ENCODE data around the gene SRSF12. TPM values are rescaled to one million over a fixed set of nuclear protein-coding genes. Genes with fewer than 3 reads are reported as not detected.

Gene SRSF12
- polyA plus RNA-seq (2013, experiment 1 of 2): 5.8 TPM
- 9.2 TPM for polyA plus RNA-seq (2013, experiment 2 of 2)

DNA sequence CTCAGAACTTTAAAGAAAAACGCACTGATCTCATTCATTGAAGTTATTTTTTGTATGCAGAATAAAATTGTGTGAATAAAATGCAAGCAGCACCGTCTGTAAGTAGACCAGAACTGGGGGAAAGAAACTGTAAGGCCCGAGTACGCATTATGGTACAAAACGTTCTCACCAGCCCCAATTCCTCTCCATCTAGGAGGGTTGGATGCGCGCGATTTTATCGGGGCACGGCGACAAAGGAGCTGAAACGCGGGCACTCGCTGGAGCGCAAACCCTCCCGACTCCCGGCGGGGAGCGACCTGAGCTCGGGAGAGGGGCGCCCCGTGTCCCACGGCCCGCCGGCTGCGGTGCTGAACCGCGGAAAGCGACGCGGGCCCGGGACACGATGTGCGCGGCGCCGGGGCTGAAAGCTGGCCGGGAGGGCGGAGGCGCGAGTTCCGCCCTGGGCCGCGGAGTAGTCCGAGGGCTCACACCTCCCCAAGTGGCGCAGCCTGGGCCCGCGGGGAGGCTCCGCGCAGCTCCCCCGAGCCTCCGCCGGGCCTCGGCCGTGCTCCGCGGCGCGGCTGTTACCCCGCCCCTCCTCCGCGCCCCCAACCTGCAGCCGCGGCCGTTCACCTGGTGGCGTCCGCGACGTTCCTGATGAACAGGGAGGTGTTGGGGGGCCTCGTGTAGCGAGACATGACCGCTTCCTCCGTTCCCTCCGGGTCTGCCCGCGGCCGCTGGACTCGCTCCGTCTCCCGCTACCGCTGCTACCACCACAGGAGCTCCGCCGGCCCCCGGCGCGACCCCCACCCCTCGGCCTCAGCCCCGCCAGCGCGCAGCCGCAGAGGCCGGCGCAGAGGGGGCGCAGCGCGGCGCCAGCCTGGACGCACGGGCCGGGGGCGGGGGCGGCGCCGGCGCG, at the start of gene SRSF12:
Gene SRSF12, minus strand, starts transcription at position 861 of the 898 bp plus-strand sequence. Its CDS starts 184 bp downstream, at position 677.
- Histone ChIP-seq H3K36me3 (ENCODE audit: insufficient read depth, low read length) (no peaks in the 10 kb centered on the region), H3K9me3 (ENCODE audit: insufficient read depth, low read depth, low read length) (no peaks in the 10 kb centered on the region), H3K9ac (ENCODE audit: low read depth, low read length) (peak within 1 kb of the TSS; percentile 74), H3K27me3 (ENCODE audit: insufficient read depth, low read length) (peaks cover 40% of the 10 kb centered on the region), H3K27ac (ENCODE audit: low read depth, low read length) (no peak within 1 kb of the TSS), H3K4me1 (ENCODE audit: insufficient read depth, low read length) (peaks cover 7% of the 10 kb centered on the region; the same call in 1 of the 2 replicates), H3K4me3 (ENCODE audit: low read length) (peak within 1 kb of the TSS; percentile 95)
- under 1% methylated on average over 106 of the region's 106 CpGs for WGBS

- no peak overlapping the region for H3K4me3 ChIP-seq (ENCODE audit: low read length)
- no peaks in the 10 kb centered on the region for H3K27me3 ChIP-seq (ENCODE audit: insufficient read depth, low read length)
- H3K9me3 ChIP-seq (ENCODE audit: insufficient read depth, low read depth, low read length): no peaks in the 10 kb centered on the region
- 95% methylated on average over 4 of the region's 4 CpGs for WGBS
- H3K9ac ChIP-seq (ENCODE audit: low read depth, low read length): no peak overlapping the region
- H3K36me3 ChIP-seq (ENCODE audit: insufficient read depth, low read length): peaks cover 13% of the 10 kb centered on the region; the same call in 1 of the 2 replicates
- no peak overlapping the region for H3K27ac ChIP-seq (ENCODE audit: low read depth, low read length)
- no peaks in the 10 kb centered on the region; the same call in 1 of the 2 replicates for H3K4me1 ChIP-seq (ENCODE audit: insufficient read depth, low read length)
These were observed 44.1 kb upstream of the SRSF12 start for GRCh38 chr6:89162047-89162371.

GRCh38 chr6:89161326-89162046, 43.6 kb upstream of the SRSF12 start:
- no peak overlapping the region for H3K4me3 ChIP-seq (ENCODE audit: low read length)
- H3K9ac ChIP-seq (ENCODE audit: low read depth, low read length): no peak overlapping the region
- WGBS: 71% methylated on average over 6 of the region's 7 CpGs
- H3K4me1 ChIP-seq (ENCODE audit: insufficient read depth, low read length): no peaks in the 10 kb centered on the region; the same call in 1 of the 2 replicates
- H3K27ac ChIP-seq (ENCODE audit: low read depth, low read length): no peak overlapping the region
- H3K9me3 ChIP-seq (ENCODE audit: insufficient read depth, low read depth, low read length): no peaks in the 10 kb centered on the region
- H3K27me3 ChIP-seq (ENCODE audit: insufficient read depth, low read length): no peaks in the 10 kb centered on the region
- peaks cover 13% of the 10 kb centered on the region; the same call in 1 of the 2 replicates for H3K36me3 ChIP-seq (ENCODE audit: insufficient read depth, low read length)

DNA sequence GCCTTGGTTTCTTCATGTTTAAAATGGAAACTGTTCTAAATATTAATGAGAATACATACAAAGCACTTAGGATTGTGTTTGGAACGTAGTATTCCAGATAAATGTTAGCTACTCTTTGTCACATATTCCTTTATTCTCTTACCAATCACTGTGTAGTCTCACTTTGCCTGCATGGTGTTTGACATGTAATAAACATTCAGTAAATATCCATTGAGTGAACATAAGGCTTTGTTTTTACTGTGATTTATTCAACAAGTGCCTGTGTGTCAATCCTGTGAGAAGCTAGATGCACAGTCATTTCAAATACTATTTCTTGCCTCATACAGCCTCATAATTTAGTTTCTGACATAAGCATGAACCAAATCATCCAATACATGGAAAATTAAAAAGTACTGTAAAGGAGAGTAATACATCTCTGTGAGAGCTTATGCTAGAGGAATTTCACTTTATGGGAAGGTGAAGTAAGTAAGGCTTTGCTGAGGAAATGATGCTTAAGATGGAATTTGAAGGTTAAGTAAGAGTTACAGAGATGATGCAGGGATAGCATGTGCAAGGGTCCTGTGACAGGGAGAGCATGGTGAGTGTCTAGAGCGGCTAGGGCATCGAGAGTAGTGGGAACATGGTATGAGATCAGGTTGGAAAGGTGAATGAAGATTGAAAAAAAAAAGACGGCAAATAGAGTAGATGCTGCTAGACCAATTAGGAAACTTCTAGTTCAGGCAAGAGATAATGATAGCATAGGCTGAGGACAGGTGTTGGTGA, 42.6 kb upstream of the SRSF12 start:
- H3K36me3 ChIP-seq (ENCODE audit: insufficient read depth, low read length): peaks cover 13% of the 10 kb centered on the region; the same call in 1 of the 2 replicates
- H3K27me3 ChIP-seq (ENCODE audit: insufficient read depth, low read length): no peaks in the 10 kb centered on the region
- no peaks in the 10 kb centered on the region; the same call in 1 of the 2 replicates for H3K4me1 ChIP-seq (ENCODE audit: insufficient read depth, low read length)
- no peak overlapping the region for H3K27ac ChIP-seq (ENCODE audit: low read depth, low read length)
- no peaks in the 10 kb centered on the region for H3K9me3 ChIP-seq (ENCODE audit: insufficient read depth, low read depth, low read length)
- no peak overlapping the region for H3K4me3 ChIP-seq (ENCODE audit: low read length)
- WGBS: 93% methylated on average over 3 of the region's 4 CpGs
- H3K9ac ChIP-seq (ENCODE audit: low read depth, low read length): no peak overlapping the region

DNA sequence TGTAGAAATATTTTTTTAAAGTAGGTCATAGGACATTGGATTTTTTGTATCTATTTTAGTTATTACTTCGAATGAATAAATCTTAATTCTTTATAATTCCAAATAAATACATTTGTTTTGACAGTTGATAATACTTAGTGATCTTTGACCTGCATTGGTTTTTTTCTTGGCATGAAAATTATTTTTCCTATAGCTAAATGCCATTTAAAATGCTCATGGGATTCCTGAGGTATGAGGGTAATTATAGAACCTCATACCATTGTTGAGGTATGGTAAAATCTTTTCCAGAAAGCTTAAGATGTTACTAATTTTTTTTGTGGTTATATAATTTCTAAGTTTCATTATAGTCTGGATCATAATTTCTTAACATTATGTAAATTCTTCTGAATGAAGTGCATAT, 36.3 kb upstream of the SRSF12 start:
- no peaks in the 10 kb centered on the region for H3K9me3 ChIP-seq (ENCODE audit: insufficient read depth, low read depth, low read length)
- H3K9ac ChIP-seq (ENCODE audit: low read depth, low read length): no peak overlapping the region
- H3K36me3 ChIP-seq (ENCODE audit: insufficient read depth, low read length): peaks cover 5% of the 10 kb centered on the region; the same call in 1 of the 2 replicates
- no peak overlapping the region for H3K4me3 ChIP-seq (ENCODE audit: low read length)
- no peaks in the 10 kb centered on the region for H3K27me3 ChIP-seq (ENCODE audit: insufficient read depth, low read length)
- no peak overlapping the region for H3K27ac ChIP-seq (ENCODE audit: low read depth, low read length)
- no peaks in the 10 kb centered on the region for H3K4me1 ChIP-seq (ENCODE audit: insufficient read depth, low read length)
- no CpG with 5 or more reads among the region's 1 CpG for WGBS

DNA sequence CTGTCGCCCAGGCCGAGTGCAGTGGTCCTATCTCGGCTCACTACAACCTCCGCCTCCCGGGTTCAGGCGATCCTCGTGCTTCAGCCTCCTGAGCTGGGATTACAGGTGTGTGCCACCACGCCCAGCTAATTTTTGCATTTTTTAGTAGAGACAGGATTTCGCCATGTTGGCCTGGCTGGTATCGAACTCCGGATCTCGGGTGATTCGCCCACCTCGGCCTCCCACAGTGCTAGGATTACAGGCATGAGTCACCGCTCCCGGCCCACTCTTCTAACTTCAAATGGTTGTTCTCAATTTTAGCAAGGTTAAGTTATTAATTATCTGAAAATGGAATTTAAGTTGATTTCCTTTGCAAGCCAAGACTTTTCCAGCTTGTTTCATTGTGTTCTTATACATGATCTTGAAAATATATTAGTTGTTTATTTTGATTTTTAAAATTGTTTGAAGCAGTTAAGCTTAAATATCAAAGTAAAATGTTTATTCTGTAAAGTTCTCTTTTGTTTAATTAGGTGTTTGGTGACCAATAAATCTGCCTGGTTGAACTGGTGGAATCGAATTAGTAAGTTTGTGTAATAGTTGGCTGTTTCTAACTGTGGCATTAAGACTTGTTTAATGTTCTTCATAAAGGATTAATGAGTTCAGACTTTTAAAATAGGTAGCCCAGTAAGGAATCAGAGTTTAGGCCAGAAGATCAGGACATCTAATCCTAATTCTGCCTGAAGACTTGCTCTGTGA, 30.3 kb upstream of the SRSF12 start:
- no peaks in the 10 kb centered on the region for H3K9me3 ChIP-seq (ENCODE audit: insufficient read depth, low read depth, low read length)
- H3K4me3 ChIP-seq (ENCODE audit: low read length): no peak overlapping the region
- no peak overlapping the region for H3K27ac ChIP-seq (ENCODE audit: low read depth, low read length)
- H3K36me3 ChIP-seq (ENCODE audit: insufficient read depth, low read length): peaks cover 3% of the 10 kb centered on the region; the same call in 1 of the 2 replicates
- H3K9ac ChIP-seq (ENCODE audit: low read depth, low read length): no peak overlapping the region
- WGBS: 89% methylated on average over 17 of the region's 17 CpGs
- peaks cover 46% of the 10 kb centered on the region for H3K27me3 ChIP-seq (ENCODE audit: insufficient read depth, low read length)
- H3K4me1 ChIP-seq (ENCODE audit: insufficient read depth, low read length): peaks cover 8% of the 10 kb centered on the region; the same call in 1 of the 2 replicates

DNA sequence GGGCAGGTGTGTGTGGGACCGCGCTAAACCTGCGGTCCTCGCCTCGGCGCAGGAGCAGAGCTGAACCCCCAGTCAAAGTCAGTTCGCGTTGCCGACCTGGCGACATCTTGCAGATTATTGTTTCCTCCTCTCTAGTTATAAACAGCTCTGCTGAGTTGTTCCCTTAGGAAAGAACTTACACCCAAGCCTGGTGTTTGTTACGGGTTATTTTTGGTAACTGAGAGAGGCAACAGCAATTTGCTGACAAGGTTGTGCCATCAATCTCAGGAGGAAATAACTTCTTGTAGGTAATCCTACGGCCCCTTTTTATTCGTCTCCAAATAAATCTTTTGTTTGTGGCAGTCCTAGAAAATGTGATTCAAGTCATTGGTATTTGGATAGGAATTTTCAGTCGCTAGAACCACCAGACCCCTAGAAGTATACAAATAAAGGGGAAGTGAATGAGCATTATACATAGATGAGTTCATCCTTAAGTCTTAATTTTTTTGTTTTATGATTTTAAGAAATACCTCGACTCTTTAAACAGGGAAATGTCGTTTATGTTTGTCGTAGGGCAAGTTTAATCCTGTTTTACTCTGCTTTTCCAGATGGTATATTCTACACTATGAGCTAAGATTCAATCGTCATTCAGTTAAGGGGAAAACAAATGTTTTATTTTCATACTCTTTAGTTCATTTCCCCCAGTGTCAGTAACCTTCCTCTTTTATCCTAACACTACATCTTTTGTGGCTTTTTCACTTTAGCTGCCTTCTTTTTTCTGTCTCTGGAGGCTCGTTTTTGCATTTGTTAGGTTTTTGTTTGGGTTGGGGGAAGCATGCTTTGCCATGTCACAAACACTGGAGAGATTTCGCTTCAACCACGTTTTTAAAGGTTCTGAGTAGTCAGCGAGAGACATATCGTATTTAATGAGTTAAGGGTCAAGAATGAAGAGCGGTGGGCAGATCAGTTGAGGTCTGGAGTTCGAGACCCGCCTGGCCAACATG, 29.1 kb upstream of the SRSF12 start:
- 14% methylated on average over 25 of the region's 26 CpGs for WGBS
- peak overlapping the region; percentile 65 for H3K4me3 ChIP-seq (ENCODE audit: low read length)
- no peaks in the 10 kb centered on the region for H3K9me3 ChIP-seq (ENCODE audit: insufficient read depth, low read depth, low read length)
- H3K27ac ChIP-seq (ENCODE audit: low read depth, low read length): no peak overlapping the region
- no peaks in the 10 kb centered on the region for H3K36me3 ChIP-seq (ENCODE audit: insufficient read depth, low read length)
- H3K27me3 ChIP-seq (ENCODE audit: insufficient read depth, low read length): peaks cover 49% of the 10 kb centered on the region
- peak overlapping the region; percentile 79 for H3K9ac ChIP-seq (ENCODE audit: low read depth, low read length)
- peaks cover 8% of the 10 kb centered on the region; the same call in 1 of the 2 replicates for H3K4me1 ChIP-seq (ENCODE audit: insufficient read depth, low read length)

- Histone ChIP-seq H3K36me3 (ENCODE audit: insufficient read depth, low read length) (no peaks in the 10 kb centered on the region), H3K9me3 (ENCODE audit: insufficient read depth, low read depth, low read length) (no peaks in the 10 kb centered on the region), H3K4me1 (ENCODE audit: insufficient read depth, low read length) (peaks cover 8% of the 10 kb centered on the region; the same call in 1 of the 2 replicates), H3K27me3 (ENCODE audit: insufficient read depth, low read length) (peaks cover 50% of the 10 kb centered on the region), H3K27ac (ENCODE audit: low read depth, low read length) (no peak within 1 kb of the TSS), H3K4me3 (ENCODE audit: low read length) (peak within 1 kb of the TSS; percentile 65), H3K9ac (ENCODE audit: low read depth, low read length) (peak within 1 kb of the TSS; percentile 79)
- WGBS: under 1% methylated on average over 102 of the region's 102 CpGs
These were observed 28.3 kb upstream of the SRSF12 start, which contains the start of gene PM20D2 for GRCh38 chr6:89145956-89146717. Gene PM20D2, plus strand, starts transcription at chr6:89146055. Its CDS starts 90 bp downstream, at chr6:89146145.
